HepG2 (cell line): ENCODE measurements around the gene PARP3. TPM values are rescaled to one million over a fixed set of nuclear protein-coding genes. Genes with fewer than 3 reads are reported as not detected.
A peak's percentile ranks its signal among the peaks of the same experiment; 100 is the strongest.

Source experiments
- ARNT2 ChIP-seq: sonication (generic); formaldehyde crosslinking; IDR thresholded peaks from 2 replicates; pipeline ENCODE4 v1.8.0; 2022; ENCODE audit warnings: mild to moderate bottlenecking, low read depth, missing genetic modification reagents, moderate library complexity
- EZH2 ChIP-seq: conservative IDR thresholded peaks from 2 replicates; pipeline ENCODE4 v1.6.1; 2012; ENCODE audit warnings: mild to moderate bottlenecking, low read depth, low read length, moderate library complexity
- HNF4A ChIP-seq: sonication (generic); formaldehyde crosslinking; IDR thresholded peaks from 2 replicates; pipeline ENCODE4 v1.4.0; 2020; ENCODE audit warnings: missing genetic modification reagents
- KLF13 ChIP-seq: sonication (generic); formaldehyde crosslinking; IDR thresholded peaks from 2 replicates; pipeline ENCODE4 v1.4.0; 2020; ENCODE audit warnings: mild to moderate bottlenecking, missing genetic modification reagents
- MAF1 ChIP-seq: sonication (generic); formaldehyde crosslinking; IDR thresholded peaks from 2 replicates; pipeline ENCODE4 v1.5.0; 2020; ENCODE audit warnings: missing genetic modification reagents, borderline replicate concordance
- MIER3 ChIP-seq: IDR thresholded peaks from 2 replicates; pipeline ENCODE4 v1.6.1; 2016; ENCODE audit warnings: missing compliant biosample characterization, borderline replicate concordance
- PAF1 ChIP-seq: IDR thresholded peaks from 2 replicates; pipeline ENCODE4 v1.6.1; 2016; ENCODE audit warnings: missing genetic modification reagents, missing compliant biosample characterization
- SRSF1 ChIP-seq: fragments of 200-400 bp; formaldehyde crosslinking; optimal IDR thresholded peaks from 2 replicates; pipeline ENCODE3; 2017; ENCODE audit warnings: mild to moderate bottlenecking, low read depth, low read length, moderate library complexity
- TGIF2 ChIP-seq: IDR thresholded peaks from 2 replicates; pipeline ENCODE4 v1.6.1; 2016; ENCODE audit warnings: control low read depth, missing compliant biosample characterization
- ZNF251 ChIP-seq: sonication (generic); formaldehyde crosslinking; IDR thresholded peaks from 2 replicates; pipeline ENCODE4 v1.9.0; 2021; ENCODE audit warnings: mild to moderate bottlenecking, missing genetic modification reagents
- ZNF44 ChIP-seq: sonication (generic); formaldehyde crosslinking; IDR thresholded peaks from 2 replicates; pipeline ENCODE4 v1.5.1; 2020; ENCODE audit warnings: mild to moderate bottlenecking, missing genetic modification reagents
- ZNF564 ChIP-seq: sonication (generic); formaldehyde crosslinking; IDR thresholded peaks from 2 replicates; pipeline ENCODE4 v1.8.1; 2023; ENCODE audit warnings: mild to moderate bottlenecking, missing genetic modification reagents
- ZNF737 ChIP-seq: sonication (generic); formaldehyde crosslinking; IDR thresholded peaks from 2 replicates; pipeline ENCODE4 v1.5.0; 2020; ENCODE audit warnings: missing genetic modification reagents, mild to moderate bottlenecking, borderline replicate concordance
- ZNF768 ChIP-seq: sonication (generic); formaldehyde crosslinking; IDR thresholded peaks from 2 replicates; pipeline ENCODE4 v1.4.0; 2020; ENCODE audit warnings: missing genetic modification reagents
- ZNF773 ChIP-seq: sonication (generic); formaldehyde crosslinking; IDR thresholded peaks from 2 replicates; pipeline ENCODE4 v1.4.0; 2020; ENCODE audit warnings: missing genetic modification reagents, borderline replicate concordance
- polyA plus RNA-seq, 8 experiments: library from polyadenylated mRNA; depleted of rRNA in 3 of 8; stranded (reverse) in 7 of 8; unstranded in 1 of 8; fragments of >200 nt; fragmentation: Illumina TruSeq in 4 of 8; extraction: Trizol in 4 of 8; gene quantifications; 2 replicates each; pipeline versions ENCODE4 v1.2.1 to v1.2.3, GENCODE V29; 2011 to 2016; ENCODE audit warnings: low read depth in 4 of 8, missing spikeins in 1 of 8, mixed read lengths in 1 of 8; ENCODE audit not compliant: insufficient read depth in 1 of 8
- total RNA-seq, 5 experiments: library from RNA; depleted of rRNA; stranded (reverse); fragments of >200 nt; fragmentation: Illumina TruSeq; extraction: Trizol; gene quantifications; 2 replicates each; pipeline ENCODE4 v1.2.3, GENCODE V29; 2016; ENCODE audit warnings: low read depth in 1 of 5
- TF ChIP-seq, protein P1 (sequence below): sonication (generic); formaldehyde crosslinking; IDR thresholded peaks from 2 replicates; pipeline ENCODE4 v1.4.0; 2020; ENCODE audit warnings: mild to moderate bottlenecking, missing genetic modification reagents
- TF ChIP-seq, protein P2 (sequence below): IDR thresholded peaks from 2 replicates; pipeline ENCODE4 v1.6.1; 2016; ENCODE audit warnings: missing compliant biosample characterization, missing genetic modification reagents, borderline replicate concordance
- TF ChIP-seq, protein P3 (sequence below): sonication (generic); formaldehyde crosslinking; IDR thresholded peaks from 2 replicates; pipeline ENCODE4 v1.4.0; 2020; ENCODE audit warnings: mild to moderate bottlenecking, missing genetic modification reagents, borderline replicate concordance
- TF ChIP-seq, protein P4 (sequence below): sonication (generic); formaldehyde crosslinking; IDR thresholded peaks from 2 replicates; pipeline ENCODE4 v1.5.0; 2020; ENCODE audit warnings: missing genetic modification reagents
- TF ChIP-seq, protein P5 (sequence below): sonication (generic); formaldehyde crosslinking; IDR thresholded peaks from 2 replicates; pipeline ENCODE4 v1.9.0; 2021; ENCODE audit warnings: missing genetic modification reagents, borderline replicate concordance

Gene PARP3
- total and polyA plus RNA-seq, 2 of the 13 experiments (the other 11 are each of a cell fraction or from before 2014, with no cell fraction given) = 11.2 to 21.5 TPM

DNA sequence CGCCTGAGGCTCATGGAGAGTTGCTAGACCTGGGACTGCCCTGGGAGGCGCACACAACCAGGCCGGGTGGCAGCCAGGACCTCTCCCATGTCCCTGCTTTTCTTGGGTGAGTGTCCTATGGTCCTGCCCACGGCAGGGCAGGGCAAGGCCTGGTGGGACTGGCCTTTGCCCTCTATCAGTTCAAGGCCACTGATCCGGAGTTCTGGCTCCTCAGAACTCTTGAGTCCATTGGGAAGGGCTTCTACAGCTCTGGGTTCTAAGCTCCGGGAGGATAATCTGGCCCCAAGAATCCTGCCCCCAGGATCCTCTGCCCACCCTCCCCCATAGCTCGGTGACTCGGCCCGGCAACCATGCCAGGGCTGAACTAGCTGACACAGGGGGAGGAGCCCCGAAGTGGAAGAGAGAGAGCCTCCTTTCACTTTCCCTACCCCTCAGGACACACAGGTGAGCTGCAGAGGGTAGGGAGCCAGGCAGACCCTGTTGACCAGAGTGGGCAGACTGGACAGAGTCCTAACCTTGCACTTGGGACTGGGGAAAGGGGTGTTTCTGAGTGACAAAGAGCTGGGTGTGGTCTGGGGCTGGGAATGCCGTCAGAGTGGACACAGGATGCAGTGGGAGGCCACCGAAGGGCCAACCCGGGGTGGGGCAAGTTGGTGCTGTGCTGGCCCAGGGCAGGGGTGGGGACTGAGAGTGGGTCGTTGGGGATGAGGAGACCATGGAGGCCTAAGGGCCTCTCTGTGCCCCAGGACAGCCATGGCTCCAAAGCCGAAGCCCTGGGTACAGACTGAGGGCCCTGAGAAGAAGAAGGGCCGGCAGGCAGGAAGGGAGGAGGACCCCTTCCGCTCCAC lies 664 bp downstream of the PARP3 start (continued):
- TF ChIP-seq, protein P1, sequence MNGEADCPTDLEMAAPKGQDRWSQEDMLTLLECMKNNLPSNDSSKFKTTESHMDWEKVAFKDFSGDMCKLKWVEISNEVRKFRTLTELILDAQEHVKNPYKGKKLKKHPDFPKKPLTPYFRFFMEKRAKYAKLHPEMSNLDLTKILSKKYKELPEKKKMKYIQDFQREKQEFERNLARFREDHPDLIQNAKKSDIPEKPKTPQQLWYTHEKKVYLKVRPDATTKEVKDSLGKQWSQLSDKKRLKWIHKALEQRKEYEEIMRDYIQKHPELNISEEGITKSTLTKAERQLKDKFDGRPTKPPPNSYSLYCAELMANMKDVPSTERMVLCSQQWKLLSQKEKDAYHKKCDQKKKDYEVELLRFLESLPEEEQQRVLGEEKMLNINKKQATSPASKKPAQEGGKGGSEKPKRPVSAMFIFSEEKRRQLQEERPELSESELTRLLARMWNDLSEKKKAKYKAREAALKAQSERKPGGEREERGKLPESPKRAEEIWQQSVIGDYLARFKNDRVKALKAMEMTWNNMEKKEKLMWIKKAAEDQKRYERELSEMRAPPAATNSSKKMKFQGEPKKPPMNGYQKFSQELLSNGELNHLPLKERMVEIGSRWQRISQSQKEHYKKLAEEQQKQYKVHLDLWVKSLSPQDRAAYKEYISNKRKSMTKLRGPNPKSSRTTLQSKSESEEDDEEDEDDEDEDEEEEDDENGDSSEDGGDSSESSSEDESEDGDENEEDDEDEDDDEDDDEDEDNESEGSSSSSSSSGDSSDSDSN (CRISPR knock-in tag) = 0 out of 2 replicates have a peak, but pooled peaks have one; percentile 6
- TF ChIP-seq ARNT2 (CRISPR knock-in tag) (no peak; the same call in 1 of the 2 replicates), ZNF773 (no peak), ZNF251 (CRISPR knock-in tag) (0 out of 2 replicates have a peak, but pooled peaks have one; percentile 1), ZNF768 (no peak), HNF4A (CRISPR knock-in tag) (peak; percentile 61), ZNF737 (CRISPR knock-in tag) (no peak; the same call in 1 of the 2 replicates), ZNF44 (CRISPR knock-in tag) (peak; percentile 72; the same call in 1 of the 2 replicates), EZH2 (no peak), MIER3 (CRISPR knock-in tag) (no peak), SRSF1 (no peak), TGIF2 (CRISPR knock-in tag) (no peak), ZNF564 (CRISPR knock-in tag) (no peak), KLF13 (CRISPR knock-in tag) (0 out of 2 replicates have a peak, but pooled peaks have one; percentile 71), MAF1 (CRISPR knock-in tag) (no peak; the same call in 1 of the 2 replicates), PAF1 (CRISPR knock-in tag) (no peak)
- TF ChIP-seq, protein P2, sequence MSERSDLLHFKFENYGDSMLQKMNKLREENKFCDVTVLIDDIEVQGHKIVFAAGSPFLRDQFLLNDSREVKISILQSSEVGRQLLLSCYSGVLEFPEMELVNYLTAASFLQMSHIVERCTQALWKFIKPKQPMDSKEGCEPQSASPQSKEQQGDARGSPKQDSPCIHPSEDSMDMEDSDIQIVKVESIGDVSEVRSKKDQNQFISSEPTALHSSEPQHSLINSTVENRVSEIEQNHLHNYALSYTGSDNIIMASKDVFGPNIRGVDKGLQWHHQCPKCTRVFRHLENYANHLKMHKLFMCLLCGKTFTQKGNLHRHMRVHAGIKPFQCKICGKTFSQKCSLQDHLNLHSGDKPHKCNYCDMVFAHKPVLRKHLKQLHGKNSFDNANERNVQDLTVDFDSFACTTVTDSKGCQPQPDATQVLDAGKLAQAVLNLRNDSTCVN (CRISPR knock-in tag) = no peak
- TF ChIP-seq, protein P3, sequence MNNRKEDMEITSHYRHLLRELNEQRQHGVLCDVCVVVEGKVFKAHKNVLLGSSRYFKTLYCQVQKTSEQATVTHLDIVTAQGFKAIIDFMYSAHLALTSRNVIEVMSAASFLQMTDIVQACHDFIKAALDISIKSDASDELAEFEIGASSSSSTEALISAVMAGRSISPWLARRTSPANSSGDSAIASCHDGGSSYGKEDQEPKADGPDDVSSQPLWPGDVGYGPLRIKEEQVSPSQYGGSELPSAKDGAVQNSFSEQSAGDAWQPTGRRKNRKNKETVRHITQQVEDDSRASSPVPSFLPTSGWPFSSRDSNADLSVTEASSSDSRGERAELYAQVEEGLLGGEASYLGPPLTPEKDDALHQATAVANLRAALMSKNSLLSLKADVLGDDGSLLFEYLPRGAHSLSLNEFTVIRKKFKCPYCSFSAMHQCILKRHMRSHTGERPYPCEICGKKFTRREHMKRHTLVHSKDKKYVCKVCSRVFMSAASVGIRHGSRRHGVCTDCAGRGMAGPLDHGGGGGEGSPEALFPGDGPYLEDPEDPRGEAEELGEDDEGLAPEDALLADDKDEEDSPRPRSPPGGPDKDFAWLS (CRISPR knock-in tag) = no peak
- TF ChIP-seq, protein P4, sequence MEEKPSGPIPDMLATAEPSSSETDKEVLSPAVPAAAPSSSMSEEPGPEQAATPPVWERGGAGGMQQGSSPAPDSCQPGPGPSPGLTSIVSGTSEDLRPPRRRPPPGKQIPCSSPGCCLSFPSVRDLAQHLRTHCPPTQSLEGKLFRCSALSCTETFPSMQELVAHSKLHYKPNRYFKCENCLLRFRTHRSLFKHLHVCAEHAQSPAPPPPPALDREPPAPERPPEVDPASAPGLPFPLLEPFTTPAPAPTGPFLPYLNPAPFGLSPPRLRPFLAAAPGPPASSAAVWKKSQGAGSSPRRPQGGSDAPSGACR (CRISPR knock-in tag) = peak; percentile 2; the same call in 1 of the 2 replicates
- TF ChIP-seq, protein P5, sequence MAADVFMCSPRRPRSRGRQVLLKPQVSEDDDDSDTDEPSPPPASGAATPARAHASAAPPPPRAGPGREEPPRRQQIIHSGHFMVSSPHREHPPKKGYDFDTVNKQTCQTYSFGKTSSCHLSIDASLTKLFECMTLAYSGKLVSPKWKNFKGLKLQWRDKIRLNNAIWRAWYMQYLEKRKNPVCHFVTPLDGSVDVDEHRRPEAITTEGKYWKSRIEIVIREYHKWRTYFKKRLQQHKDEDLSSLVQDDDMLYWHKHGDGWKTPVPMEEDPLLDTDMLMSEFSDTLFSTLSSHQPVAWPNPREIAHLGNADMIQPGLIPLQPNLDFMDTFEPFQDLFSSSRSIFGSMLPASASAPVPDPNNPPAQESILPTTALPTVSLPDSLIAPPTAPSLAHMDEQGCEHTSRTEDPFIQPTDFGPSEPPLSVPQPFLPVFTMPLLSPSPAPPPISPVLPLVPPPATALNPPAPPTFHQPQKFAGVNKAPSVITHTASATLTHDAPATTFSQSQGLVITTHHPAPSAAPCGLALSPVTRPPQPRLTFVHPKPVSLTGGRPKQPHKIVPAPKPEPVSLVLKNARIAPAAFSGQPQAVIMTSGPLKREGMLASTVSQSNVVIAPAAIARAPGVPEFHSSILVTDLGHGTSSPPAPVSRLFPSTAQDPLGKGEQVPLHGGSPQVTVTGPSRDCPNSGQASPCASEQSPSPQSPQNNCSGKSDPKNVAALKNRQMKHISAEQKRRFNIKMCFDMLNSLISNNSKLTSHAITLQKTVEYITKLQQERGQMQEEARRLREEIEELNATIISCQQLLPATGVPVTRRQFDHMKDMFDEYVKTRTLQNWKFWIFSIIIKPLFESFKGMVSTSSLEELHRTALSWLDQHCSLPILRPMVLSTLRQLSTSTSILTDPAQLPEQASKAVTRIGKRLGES (CRISPR knock-in tag) = no peak
